Prostate gland (tissue), 2 donors: ENCODE measurements around the gene TMEM116. TPM values are rescaled to one million over a fixed set of nuclear protein-coding genes. Genes with fewer than 3 reads are reported as not detected.
"Not testable (repeated sequence)": the region's sequence is repeated elsewhere in the genome, so short reads cannot be mapped to it uniquely, and the experiment has no call there.

Experiments used
- DNase-seq: peaks from one replicate; pipeline ENCODE4 v3.0.0-alpha.2; 2019; ENCODE audit warnings: low spot score
- H3K27ac ChIP-seq, 2 donors: fragments of 200-600 bp; sonication (generic); 2 replicates each; pipeline ENCODE4 v1.5.1; 2017 to 2019
- H3K27me3 ChIP-seq: fragments of 200-600 bp; sonication (generic); replicated peaks from 2 replicates; pipeline ENCODE4 v1.5.1; 2019; ENCODE audit not compliant: insufficient read depth
- H3K36me3 ChIP-seq, 2 donors: fragments of 200-600 bp; sonication (generic); 1 replicate in 1 of 2; 2 replicates in 1 of 2; pipeline versions ENCODE4 v1.5.1 to v1.8.1; 2017 to 2019
- H3K4me1 ChIP-seq: fragments of 200-600 bp; sonication (generic); replicated peaks from 2 replicates; pipeline ENCODE4 v1.5.1; 2019
- H3K4me3 ChIP-seq, 2 donors: fragments of 200-600 bp; sonication (generic); 2 replicates each; pipeline ENCODE4 v1.5.1; 2017 to 2019
- H3K9me3 ChIP-seq: fragments of 200-600 bp; sonication (generic); 2 replicates; pipeline ENCODE4 v1.5.1; 2017
- POLR2A ChIP-seq: fragments of 450-650 bp; IDR thresholded peaks from one replicate; pipeline ENCODE4 v1.6.1; 2016; ENCODE audit warnings: antibody characterized with exemption, mild to moderate bottlenecking
- POLR2AphosphoS5 ChIP-seq: sonication (generic); formaldehyde crosslinking; IDR thresholded peaks from one replicate; pipeline ENCODE4 v1.6.1; 2017; ENCODE audit warnings: antibody characterized with exemption
- WGBS: methylation state at CpG from one replicate; pipeline ENCODE4 v1.1.5; 2018; 5-methylcytosine and 5-hydroxymethylcytosine counted together
- intact Hi-C: fragments of 100-400 bp; cut with DNase I; formaldehyde crosslinking; loops from one replicate; pipeline ENCODE4 v1.14.2; 2022
- total RNA-seq, 2 donors: library from RNA; depleted of rRNA; stranded (reverse); fragments of >200 nt; gene quantifications; one replicate each; pipeline ENCODE4 v1.1.0, GENCODE V29; 2016
- TF ChIP-seq, protein P1 (sequence below), 4 experiments: fragments of 200-600 bp in 2 of 4; fragments of 450-650 bp in 2 of 4; sonication (generic) in 2 of 4; IDR thresholded peaks; 1 replicate in 3 of 4; 2 replicates in 1 of 4; pipeline ENCODE4 v1.5.1; 2016 to 2019; ENCODE audit warnings: antibody characterized with exemption in 4 of 4, mild to moderate bottlenecking in 2 of 4, moderate library complexity in 2 of 4

The TMEM116 gene
- total RNA-seq, 2 donors from 2014 or later, result 5.5 to 16.8 TPM

- Histone ChIP-seq H3K4me1 (no peaks in the 10 kb centered on the region), H3K4me3 (no peak overlapping the region), H3K9me3 (no peaks in the 10 kb centered on the region), H3K27ac (no peak overlapping the region), H3K36me3 (no peaks in the 10 kb centered on the region), H3K27me3 (no peaks in the 10 kb centered on the region)
- no peak for TF ChIP-seq POLR2A
- TF ChIP-seq, protein P1, sequence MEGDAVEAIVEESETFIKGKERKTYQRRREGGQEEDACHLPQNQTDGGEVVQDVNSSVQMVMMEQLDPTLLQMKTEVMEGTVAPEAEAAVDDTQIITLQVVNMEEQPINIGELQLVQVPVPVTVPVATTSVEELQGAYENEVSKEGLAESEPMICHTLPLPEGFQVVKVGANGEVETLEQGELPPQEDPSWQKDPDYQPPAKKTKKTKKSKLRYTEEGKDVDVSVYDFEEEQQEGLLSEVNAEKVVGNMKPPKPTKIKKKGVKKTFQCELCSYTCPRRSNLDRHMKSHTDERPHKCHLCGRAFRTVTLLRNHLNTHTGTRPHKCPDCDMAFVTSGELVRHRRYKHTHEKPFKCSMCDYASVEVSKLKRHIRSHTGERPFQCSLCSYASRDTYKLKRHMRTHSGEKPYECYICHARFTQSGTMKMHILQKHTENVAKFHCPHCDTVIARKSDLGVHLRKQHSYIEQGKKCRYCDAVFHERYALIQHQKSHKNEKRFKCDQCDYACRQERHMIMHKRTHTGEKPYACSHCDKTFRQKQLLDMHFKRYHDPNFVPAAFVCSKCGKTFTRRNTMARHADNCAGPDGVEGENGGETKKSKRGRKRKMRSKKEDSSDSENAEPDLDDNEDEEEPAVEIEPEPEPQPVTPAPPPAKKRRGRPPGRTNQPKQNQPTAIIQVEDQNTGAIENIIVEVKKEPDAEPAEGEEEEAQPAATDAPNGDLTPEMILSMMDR (IDR thresholded peaks at IDR 0.05), result no peak
- DNase-seq, result no peak
- 94% methylated on average over 8 of the region's 8 CpGs for WGBS
- intact Hi-C loops, result loop anchor here (5.0 kb wide), 1 partner anchor 63 kb away; no protein-coding TSS in a partner anchor
Measured at GRCh38 chr12:112010415-112011344, 2.3 kb downstream of the TMEM116 start.

DNA sequence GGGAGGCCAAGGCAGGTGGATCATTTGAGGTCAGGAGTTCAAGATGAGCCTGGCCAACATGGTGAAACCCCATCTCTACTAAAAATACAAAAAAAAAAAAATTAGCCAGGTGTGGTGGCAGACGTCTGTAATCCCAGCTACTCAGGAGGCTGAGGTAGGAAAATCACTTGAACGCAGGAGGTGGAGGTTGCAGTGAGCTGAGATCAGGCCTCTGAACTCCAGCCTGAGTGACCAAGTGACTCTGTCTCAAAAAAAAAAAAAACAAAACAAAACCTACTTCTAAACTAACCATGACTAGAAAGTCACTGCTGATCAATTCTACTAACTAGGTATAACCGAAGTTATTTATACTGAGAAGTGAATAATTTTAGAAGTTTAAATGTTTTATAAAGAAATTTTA lies 3.4 kb downstream of the TMEM116 start:
- not testable (repeated sequence) for H3K27ac ChIP-seq, H3K4me1 ChIP-seq
- WGBS, result 68% methylated on average over 3 of the region's 3 CpGs

GRCh38 chr12:112008918-112009317 lies 4.0 kb downstream of the TMEM116 start:
- no peak for DNase-seq
- intact Hi-C loops, result no loop called here
- H3K4me3 ChIP-seq, result no peak overlapping the region
- H3K27me3 ChIP-seq, result no peaks in the 10 kb centered on the region
- H3K36me3 ChIP-seq, result no peaks in the 10 kb centered on the region
- TF ChIP-seq, protein P1 (IDR thresholded peaks at IDR 0.05), result no peak
- TF ChIP-seq POLR2AphosphoS5, result peak; percentile 15
- no peaks in the 10 kb centered on the region for H3K9me3 ChIP-seq
- H3K4me1 ChIP-seq, result no peaks in the 10 kb centered on the region
- H3K27ac ChIP-seq, result no peak overlapping the region
- 26% methylated on average over 3 of the region's 3 CpGs for WGBS

More for the DNA sequence above, 3.4 kb downstream of the TMEM116 start:
- H3K9me3 ChIP-seq, H3K36me3 ChIP-seq, intact Hi-C loops, H3K27me3 ChIP-seq, DNase-seq, H3K4me3 ChIP-seq: not testable (repeated sequence)

GRCh38 chr12:112007945-112008344 lies 5.0 kb downstream of the TMEM116 start:
- no peak overlapping the region for H3K4me3 ChIP-seq
- DNase-seq, result no peak
- no peaks in the 10 kb centered on the region for H3K27me3 ChIP-seq
- H3K36me3 ChIP-seq, result no peaks in the 10 kb centered on the region
- no peaks in the 10 kb centered on the region for H3K9me3 ChIP-seq
- TF ChIP-seq POLR2AphosphoS5 (no peak), POLR2A (no peak)
- TF ChIP-seq, protein P1 (IDR thresholded peaks at IDR 0.05), result no peak
- no peaks in the 10 kb centered on the region for H3K4me1 ChIP-seq
- 94% methylated on average over 9 of the region's 9 CpGs for WGBS
- H3K27ac ChIP-seq, result no peak overlapping the region
- intact Hi-C loops, result no loop called here

GRCh38 chr12:112005419-112006395 lies 7.3 kb downstream of the TMEM116 start:
- Histone ChIP-seq H3K36me3 (no peaks in the 10 kb centered on the region), H3K27me3 (no peaks in the 10 kb centered on the region), H3K4me1 (no peaks in the 10 kb centered on the region), H3K9me3 (no peaks in the 10 kb centered on the region), H3K27ac (no peak overlapping the region), H3K4me3 (no peak overlapping the region)
- DNase-seq, result peak; percentile 36
- WGBS, result 54% methylated on average over 6 of the region's 6 CpGs
- intact Hi-C loops, result no loop called here
- TF ChIP-seq POLR2AphosphoS5 (no peak), POLR2A (no peak)
- TF ChIP-seq, protein P1 (IDR thresholded peaks at IDR 0.05), result peak in 1 of 4 experiments; percentile 1
